ENCODE data around the gene PPP1R3F. TPM values are rescaled to one million over a fixed set of nuclear protein-coding genes. Genes with fewer than 3 reads are reported as not detected.

Gene PPP1R3F
- polyA plus RNA-seq, 4 donors, result 0.67 to 3.4 (median 2.3) TPM

GRCh38 chrX:49273181-49273727, 3.7 kb downstream of the PPP1R3F start:
- H3K4me1 ChIP-seq (ENCODE audit: control insufficient read depth in 3 of 3, insufficient read depth in 2 of 3, low read depth in 1 of 3, low read length in 2 of 3), result peaks cover 0 to 5% (median 5%) of the 10 kb centered on the region in 3 donors
- H3K27ac ChIP-seq (ENCODE audit: low read depth in 1 of 3, low read length in 2 of 3), result no peak overlapping the region
- DNase-seq, result peak in 1 of 2 donors; percentile 45
- no peaks in the 10 kb centered on the region for H3K27me3 ChIP-seq (ENCODE audit: control insufficient read depth in 3 of 3, insufficient read depth in 3 of 3, low read length in 3 of 3)
- no peak for FAIRE-seq
- no peaks in the 10 kb centered on the region for H3K9me3 ChIP-seq (ENCODE audit: control insufficient read depth in 2 of 2, insufficient read depth in 1 of 2, low read depth in 1 of 2, low read length in 1 of 2)
- no peak overlapping the region for H3K4me3 ChIP-seq (ENCODE audit: low read depth in 1 of 3, low read length in 3 of 3)
- H3K36me3 ChIP-seq (ENCODE audit: control insufficient read depth in 3 of 3, insufficient read depth in 2 of 3, low read depth in 1 of 3, low read length in 3 of 3), result peaks cover 0 to 4% (median 0%) of the 10 kb centered on the region in 3 donors
- WGBS, 3 donors, result 74 to 87% (median 78%) methylated on average over 8 of the region's 8 CpGs

- H3K4me1 ChIP-seq (ENCODE audit: control insufficient read depth in 3 of 3, insufficient read depth in 2 of 3, low read depth in 1 of 3, low read length in 2 of 3), result peaks cover 0 to 2% (median 0%) of the 10 kb centered on the region in 3 donors
- WGBS, 3 donors, result 44 to 64% (median 60%) methylated on average over 1 of the region's 1 CpG
- no peaks in the 10 kb centered on the region for H3K9me3 ChIP-seq (ENCODE audit: control insufficient read depth in 2 of 2, insufficient read depth in 1 of 2, low read depth in 1 of 2, low read length in 1 of 2)
- no peaks in the 10 kb centered on the region for H3K36me3 ChIP-seq (ENCODE audit: control insufficient read depth in 3 of 3, insufficient read depth in 2 of 3, low read depth in 1 of 3, low read length in 3 of 3)
- DNase-seq (no peak), FAIRE-seq (no peak)
- H3K27me3 ChIP-seq (ENCODE audit: control insufficient read depth in 3 of 3, insufficient read depth in 3 of 3, low read length in 3 of 3), result no peaks in the 10 kb centered on the region
- H3K4me3 ChIP-seq (ENCODE audit: low read depth in 1 of 3, low read length in 3 of 3), result no peak overlapping the region
- no peak overlapping the region for H3K27ac ChIP-seq (ENCODE audit: low read depth in 1 of 3, low read length in 2 of 3)
These were observed 6.6 kb downstream of the PPP1R3F start for GRCh38 chrX:49276207-49276606.

- WGBS, 3 donors, result 65 to 77% (median 67%) methylated on average over 17 to 19 of the region's 19 CpGs
- Histone ChIP-seq H3K36me3 (ENCODE audit: control insufficient read depth in 3 of 3, insufficient read depth in 2 of 3, low read depth in 1 of 3, low read length in 3 of 3) (no peaks in the 10 kb centered on the region), H3K9me3 (ENCODE audit: control insufficient read depth in 2 of 2, insufficient read depth in 1 of 2, low read depth in 1 of 2, low read length in 1 of 2) (no peaks in the 10 kb centered on the region), H3K4me3 (ENCODE audit: low read depth in 1 of 3, low read length in 3 of 3) (no peak overlapping the region), H3K4me1 (ENCODE audit: control insufficient read depth in 3 of 3, insufficient read depth in 2 of 3, low read depth in 1 of 3, low read length in 2 of 3) (peaks cover 0 to 2% (median 0%) of the 10 kb centered on the region in 3 donors), H3K27ac (ENCODE audit: low read depth in 1 of 3, low read length in 2 of 3) (no peak overlapping the region), H3K27me3 (ENCODE audit: control insufficient read depth in 3 of 3, insufficient read depth in 3 of 3, low read length in 3 of 3) (no peaks in the 10 kb centered on the region)
- FAIRE-seq (no peak), DNase-seq (no peak)
These were observed 7.3 kb downstream of the PPP1R3F start for GRCh38 chrX:49276671-49277534.

GRCh38 chrX:49277535-49277830, 7.9 kb downstream of the PPP1R3F start:
- Histone ChIP-seq H3K4me3 (ENCODE audit: low read depth in 1 of 3, low read length in 3 of 3) (no peak overlapping the region), H3K4me1 (ENCODE audit: control insufficient read depth in 3 of 3, insufficient read depth in 2 of 3, low read depth in 1 of 3, low read length in 2 of 3) (peaks cover 0 to 2% (median 0%) of the 10 kb centered on the region in 3 donors), H3K27ac (ENCODE audit: low read depth in 1 of 3, low read length in 2 of 3) (no peak overlapping the region), H3K36me3 (ENCODE audit: control insufficient read depth in 3 of 3, insufficient read depth in 2 of 3, low read depth in 1 of 3, low read length in 3 of 3) (no peaks in the 10 kb centered on the region), H3K27me3 (ENCODE audit: control insufficient read depth in 3 of 3, insufficient read depth in 3 of 3, low read length in 3 of 3) (no peaks in the 10 kb centered on the region), H3K9me3 (ENCODE audit: control insufficient read depth in 2 of 2, insufficient read depth in 1 of 2, low read depth in 1 of 2, low read length in 1 of 2) (no peaks in the 10 kb centered on the region)
- FAIRE-seq (no peak), DNase-seq (no peak)
- 61 to 69% (median 67%) methylated on average over 3 of the region's 3 CpGs for WGBS, 3 donors

- no peak for DNase-seq
- FAIRE-seq, result no peak
- Histone ChIP-seq H3K9me3 (ENCODE audit: control insufficient read depth in 2 of 2, insufficient read depth in 1 of 2, low read depth in 1 of 2, low read length in 1 of 2) (no peaks in the 10 kb centered on the region), H3K27ac (ENCODE audit: low read depth in 1 of 3, low read length in 2 of 3) (no peak overlapping the region), H3K27me3 (ENCODE audit: control insufficient read depth in 3 of 3, insufficient read depth in 3 of 3, low read length in 3 of 3) (no peaks in the 10 kb centered on the region), H3K36me3 (ENCODE audit: control insufficient read depth in 3 of 3, insufficient read depth in 2 of 3, low read depth in 1 of 3, low read length in 3 of 3) (no peaks in the 10 kb centered on the region), H3K4me1 (ENCODE audit: control insufficient read depth in 3 of 3, insufficient read depth in 2 of 3, low read depth in 1 of 3, low read length in 2 of 3) (peaks cover 0 to 2% (median 0%) of the 10 kb centered on the region in 3 donors), H3K4me3 (ENCODE audit: low read depth in 1 of 3, low read length in 3 of 3) (no peak overlapping the region)
- 84 to 93% (median 85%) methylated on average over 3 of the region's 3 CpGs for WGBS, 3 donors
These were observed 8.5 kb downstream of the PPP1R3F start for GRCh38 chrX:49278081-49278480.

GRCh38 chrX:49282647-49283011, 13.0 kb downstream of the PPP1R3F start:
- Histone ChIP-seq H3K9me3 (ENCODE audit: control insufficient read depth in 2 of 2, insufficient read depth in 1 of 2, low read depth in 1 of 2, low read length in 1 of 2) (no peaks in the 10 kb centered on the region), H3K27me3 (ENCODE audit: control insufficient read depth in 3 of 3, insufficient read depth in 3 of 3, low read length in 3 of 3) (no peaks in the 10 kb centered on the region), H3K36me3 (ENCODE audit: control insufficient read depth in 3 of 3, insufficient read depth in 2 of 3, low read depth in 1 of 3, low read length in 3 of 3) (peaks cover 0 to 3% (median 0%) of the 10 kb centered on the region in 3 donors), H3K4me1 (ENCODE audit: control insufficient read depth in 3 of 3, insufficient read depth in 2 of 3, low read depth in 1 of 3, low read length in 2 of 3) (no peaks in the 10 kb centered on the region), H3K4me3 (ENCODE audit: low read depth in 1 of 3, low read length in 3 of 3) (no peak overlapping the region), H3K27ac (ENCODE audit: low read depth in 1 of 3, low read length in 2 of 3) (no peak overlapping the region)
- 31 to 41% (median 33%) methylated on average over 11 of the region's 11 CpGs for WGBS, 3 donors
- DNase-seq (peak in 1 of 2 donors; percentile 14), FAIRE-seq (no peak)

- Histone ChIP-seq H3K9me3 (ENCODE audit: control insufficient read depth in 2 of 2, insufficient read depth in 1 of 2, low read depth in 1 of 2, low read length in 1 of 2) (no peaks in the 10 kb centered on the region), H3K27ac (ENCODE audit: low read depth in 1 of 3, low read length in 2 of 3) (no peak overlapping the region), H3K27me3 (ENCODE audit: control insufficient read depth in 3 of 3, insufficient read depth in 3 of 3, low read length in 3 of 3) (no peaks in the 10 kb centered on the region), H3K36me3 (ENCODE audit: control insufficient read depth in 3 of 3, insufficient read depth in 2 of 3, low read depth in 1 of 3, low read length in 3 of 3) (peaks cover 0 to 3% (median 0%) of the 10 kb centered on the region in 3 donors), H3K4me3 (ENCODE audit: low read depth in 1 of 3, low read length in 3 of 3) (no peak overlapping the region), H3K4me1 (ENCODE audit: control insufficient read depth in 3 of 3, insufficient read depth in 2 of 3, low read depth in 1 of 3, low read length in 2 of 3) (no peaks in the 10 kb centered on the region)
- FAIRE-seq (no peak), DNase-seq (no peak)
- 77 to 91% (median 90%) methylated on average over 3 of the region's 3 CpGs for WGBS, 3 donors
These were observed 14.6 kb downstream of the PPP1R3F start for GRCh38 chrX:49284212-49284611.

GRCh38 chrX:49286136-49286535, 16.5 kb downstream of the PPP1R3F start:
- DNase-seq, result no peak
- no peaks in the 10 kb centered on the region for H3K27me3 ChIP-seq (ENCODE audit: control insufficient read depth in 3 of 3, insufficient read depth in 3 of 3, low read length in 3 of 3)
- H3K27ac ChIP-seq (ENCODE audit: low read depth in 1 of 3, low read length in 2 of 3), result no peak overlapping the region
- peaks cover 0 to 3% (median 0%) of the 10 kb centered on the region in 3 donors for H3K36me3 ChIP-seq (ENCODE audit: control insufficient read depth in 3 of 3, insufficient read depth in 2 of 3, low read depth in 1 of 3, low read length in 3 of 3)
- H3K9me3 ChIP-seq (ENCODE audit: control insufficient read depth in 2 of 2, insufficient read depth in 1 of 2, low read depth in 1 of 2, low read length in 1 of 2), result no peaks in the 10 kb centered on the region
- WGBS, 3 donors, result 86 to 98% (median 95%) methylated on average over 9 to 18 of the region's 18 CpGs
- FAIRE-seq, result no peak
- no peak overlapping the region for H3K4me3 ChIP-seq (ENCODE audit: low read depth in 1 of 3, low read length in 3 of 3)
- H3K4me1 ChIP-seq (ENCODE audit: control insufficient read depth in 3 of 3, insufficient read depth in 2 of 3, low read depth in 1 of 3, low read length in 2 of 3), result no peaks in the 10 kb centered on the region

Measured in small intestine (tissue), 7 donors.